HEK293 (cell line): ENCODE results near the gene EPB41L2.

ENCODE experiments used
- CTCF ChIA-PET: fragments of 350-600 bp; formaldehyde crosslinking; extraction: SDS; loops from one replicate; lab custom pipeline; 2021; ENCODE audit warnings: antibody characterized with exemption; lab: Yijun Ruan, JAX
- POLR2A ChIA-PET: fragments of 300-600 bp; formaldehyde crosslinking; extraction: SDS; loops from one replicate; lab custom pipeline; 2020; ENCODE audit warnings: antibody characterized with exemption, inconsistent platforms; lab: Yijun Ruan, JAX
- H3K27ac ChIP-seq: fragments of 200-500 bp; sonication (Bioruptor generic); 2 replicates; pipeline ENCODE4 v1.5.1; 2014; ENCODE audit warnings: low read depth, low read length, control low read depth, inconsistent platforms; ENCODE audit errors: extremely low read depth
- H3K36me3 ChIP-seq, 2 experiments: fragments of 200-500 bp in 1 of 2; sonication (Bioruptor generic) in 1 of 2; 1 replicate in 1 of 2; 2 replicates in 1 of 2; pipeline ENCODE4 v1.5.1; 2014 to 2017; ENCODE audit warnings: inconsistent platforms in 2 of 2, low read length in 2 of 2; ENCODE audit not compliant: control insufficient read depth in 2 of 2, insufficient read depth in 1 of 2
- H3K4me1 ChIP-seq: fragments of 200-500 bp; sonication (Bioruptor generic); 2 replicates; pipeline ENCODE4 v1.5.1; 2014; ENCODE audit warnings: mild to moderate bottlenecking, low read length, inconsistent platforms; ENCODE audit not compliant: control insufficient read depth, insufficient read depth
- H3K4me3 ChIP-seq: 2 replicates; pipeline ENCODE4 v1.5.1; 2011; ENCODE audit warnings: low read depth, mild to moderate bottlenecking, control low read depth, low read length, moderate library complexity
- H3K9me3 ChIP-seq: fragments of 200-500 bp; sonication (Bioruptor generic); 2 replicates; pipeline ENCODE4 v1.5.1; 2014; ENCODE audit warnings: low read depth, low read length, inconsistent platforms; ENCODE audit not compliant: control insufficient read depth, insufficient read depth
- BCL11B ChIP-seq: fragments of 450-650 bp; formaldehyde crosslinking; IDR thresholded peaks from 2 replicates; pipeline ENCODE4 v1.5.1; 2016; ENCODE audit warnings: low read depth, missing biosample characterization, missing genetic modification characterization
- GFI1B ChIP-seq: fragments of 450-650 bp; formaldehyde crosslinking; IDR thresholded peaks from 2 replicates; pipeline ENCODE4 v1.5.1; 2016; ENCODE audit warnings: missing biosample characterization, missing genetic modification characterization
- KLF7 ChIP-seq: fragments of 450-650 bp; formaldehyde crosslinking; IDR thresholded peaks from 2 replicates; pipeline ENCODE4 v1.5.1; 2016; ENCODE audit warnings: missing biosample characterization, missing genetic modification characterization, borderline replicate concordance
- ZBTB7A ChIP-seq: fragments of 450-650 bp; formaldehyde crosslinking; IDR thresholded peaks from 2 replicates; pipeline ENCODE4 v1.5.1; 2016; ENCODE audit warnings: low read depth, missing biosample characterization, missing genetic modification characterization
- ZNF112 ChIP-seq: fragments of 450-650 bp; formaldehyde crosslinking; IDR thresholded peaks from 2 replicates; pipeline ENCODE4 v1.5.0; 2017; ENCODE audit warnings: missing biosample characterization, missing genetic modification characterization
- ZNF174 ChIP-seq: fragments of 450-650 bp; formaldehyde crosslinking; IDR thresholded peaks from 2 replicates; pipeline ENCODE4 v1.5.0; 2017; ENCODE audit warnings: missing biosample characterization, mild to moderate bottlenecking, missing genetic modification characterization
- ZNF2 ChIP-seq: fragments of 450-650 bp; formaldehyde crosslinking; IDR thresholded peaks from 2 replicates; pipeline ENCODE4 v1.5.1; 2016; ENCODE audit warnings: missing biosample characterization, missing genetic modification characterization
- ZNF24 ChIP-seq: fragments of 450-650 bp; formaldehyde crosslinking; IDR thresholded peaks from 2 replicates; pipeline ENCODE4 v1.5.1; 2016; ENCODE audit warnings: missing biosample characterization, missing genetic modification characterization
- ZNF571 ChIP-seq: fragments of 450-650 bp; formaldehyde crosslinking; IDR thresholded peaks from 2 replicates; pipeline ENCODE4 v1.5.0; 2017; ENCODE audit warnings: missing biosample characterization, missing genetic modification characterization
- ZNF600 ChIP-seq: fragments of 450-650 bp; formaldehyde crosslinking; IDR thresholded peaks from 2 replicates; pipeline ENCODE4 v1.5.1; 2016; ENCODE audit warnings: missing biosample characterization, missing genetic modification characterization
- TF ChIP-seq, protein P1 (sequence below): fragments of 450-650 bp; formaldehyde crosslinking; IDR thresholded peaks from 2 replicates; pipeline ENCODE4 v1.5.1; 2016; ENCODE audit warnings: missing biosample characterization, missing genetic modification characterization
- TF ChIP-seq, protein P2 (sequence below): fragments of 450-650 bp; formaldehyde crosslinking; IDR thresholded peaks from 2 replicates; pipeline ENCODE4 v1.5.1; 2017; ENCODE audit warnings: missing biosample characterization, missing genetic modification characterization
- TF ChIP-seq, protein P3 (sequence below): fragments of 450-650 bp; formaldehyde crosslinking; IDR thresholded peaks from 2 replicates; pipeline ENCODE4 v1.5.1; 2016; ENCODE audit warnings: missing biosample characterization, missing genetic modification characterization
- TF ChIP-seq, protein P4 (sequence below): fragments of 450-650 bp; formaldehyde crosslinking; conservative IDR thresholded peaks from 2 replicates; pipeline ENCODE4 v1.5.1; 2016; ENCODE audit warnings: low read depth, missing biosample characterization, missing genetic modification characterization
- TF ChIP-seq, protein P5 (sequence below): fragments of 450-650 bp; formaldehyde crosslinking; IDR thresholded peaks from 2 replicates; pipeline ENCODE4 v1.5.1; 2016; ENCODE audit warnings: missing biosample characterization, missing genetic modification characterization, borderline replicate concordance
- TF ChIP-seq, protein P6 (sequence below): fragments of 450-650 bp; formaldehyde crosslinking; IDR thresholded peaks from 2 replicates; pipeline ENCODE4 v1.5.1; 2016; ENCODE audit warnings: missing biosample characterization, missing genetic modification characterization

The EPB41L2 gene

DNA sequence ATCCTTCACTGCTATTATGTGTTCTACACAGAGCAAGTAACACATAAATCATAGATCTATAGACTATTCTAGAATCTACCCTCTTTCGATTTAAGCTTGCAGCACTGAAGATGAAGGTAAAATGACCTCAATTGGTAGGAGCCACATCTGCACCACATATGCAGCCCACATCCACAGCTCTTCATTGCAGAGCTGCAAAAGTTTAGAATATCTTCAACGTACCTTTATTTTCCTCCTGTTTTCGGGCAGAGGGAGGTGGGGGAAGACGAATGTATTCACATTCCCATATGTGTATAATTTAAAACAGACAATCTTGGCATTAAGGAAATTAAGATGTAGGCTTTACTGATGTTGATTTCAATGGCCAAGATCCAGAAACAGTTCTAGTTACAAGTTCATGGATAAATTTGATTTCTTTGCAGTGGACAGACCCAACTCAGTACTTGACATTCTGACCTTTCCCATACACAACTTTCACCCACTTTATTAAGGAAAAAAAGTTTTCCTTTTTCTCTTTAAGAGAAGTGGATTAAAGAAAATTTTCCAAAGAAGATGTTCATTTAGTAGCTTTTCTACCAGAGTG is 14.0 kb downstream of the EPB41L2 start:
- TF ChIP-seq ZNF600 (tag by site-specific recombination) (no peak), GFI1B (no peak), ZNF112 (tag by site-specific recombination) (no peak), ZNF571 (no peak), ZNF2 (tag by site-specific recombination) (no peak), ZNF174 (tag by site-specific recombination) (no peak), BCL11B (no peak), ZNF24 (tag by site-specific recombination) (no peak), KLF7 (tag by site-specific recombination) (no peak), ZBTB7A (no peak)
- TF ChIP-seq, protein P1, sequence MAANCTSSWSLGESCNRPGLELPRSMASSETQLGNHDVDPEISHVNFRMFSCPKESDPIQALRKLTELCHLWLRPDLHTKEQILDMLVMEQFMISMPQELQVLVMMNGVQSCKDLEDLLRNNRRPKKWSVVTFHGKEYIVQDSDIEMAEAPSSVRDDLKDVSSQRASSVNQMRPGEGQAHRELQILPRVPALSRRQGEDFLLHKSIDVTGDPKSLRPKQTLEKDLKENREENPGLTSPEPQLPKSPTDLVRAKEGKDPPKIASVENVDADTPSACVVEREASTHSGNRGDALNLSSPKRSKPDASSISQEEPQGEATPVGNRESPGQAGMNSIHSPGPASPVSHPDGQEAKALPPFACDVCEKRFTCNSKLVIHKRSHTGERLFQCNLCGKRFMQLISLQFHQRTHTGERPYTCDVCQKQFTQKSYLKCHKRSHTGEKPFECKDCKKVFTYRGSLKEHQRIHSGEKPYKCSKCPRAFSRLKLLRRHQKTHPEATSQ (tag by site-specific recombination) = no peak
- TF ChIP-seq, protein P2, sequence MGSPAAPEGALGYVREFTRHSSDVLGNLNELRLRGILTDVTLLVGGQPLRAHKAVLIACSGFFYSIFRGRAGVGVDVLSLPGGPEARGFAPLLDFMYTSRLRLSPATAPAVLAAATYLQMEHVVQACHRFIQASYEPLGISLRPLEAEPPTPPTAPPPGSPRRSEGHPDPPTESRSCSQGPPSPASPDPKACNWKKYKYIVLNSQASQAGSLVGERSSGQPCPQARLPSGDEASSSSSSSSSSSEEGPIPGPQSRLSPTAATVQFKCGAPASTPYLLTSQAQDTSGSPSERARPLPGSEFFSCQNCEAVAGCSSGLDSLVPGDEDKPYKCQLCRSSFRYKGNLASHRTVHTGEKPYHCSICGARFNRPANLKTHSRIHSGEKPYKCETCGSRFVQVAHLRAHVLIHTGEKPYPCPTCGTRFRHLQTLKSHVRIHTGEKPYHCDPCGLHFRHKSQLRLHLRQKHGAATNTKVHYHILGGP (tag by site-specific recombination) = no peak
- TF ChIP-seq, protein P3, sequence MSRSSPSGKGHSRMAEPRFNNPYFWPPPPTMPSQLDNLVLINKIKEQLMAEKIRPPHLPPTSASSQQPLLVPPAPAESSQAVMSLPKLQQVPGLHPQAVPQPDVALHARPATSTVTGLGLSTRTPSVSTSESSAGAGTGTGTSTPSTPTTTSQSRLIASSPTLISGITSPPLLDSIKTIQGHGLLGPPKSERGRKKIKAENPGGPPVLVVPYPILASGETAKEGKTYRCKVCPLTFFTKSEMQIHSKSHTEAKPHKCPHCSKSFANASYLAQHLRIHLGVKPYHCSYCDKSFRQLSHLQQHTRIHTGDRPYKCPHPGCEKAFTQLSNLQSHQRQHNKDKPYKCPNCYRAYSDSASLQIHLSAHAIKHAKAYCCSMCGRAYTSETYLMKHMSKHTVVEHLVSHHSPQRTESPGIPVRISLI (tag by site-specific recombination) = no peak
- TF ChIP-seq, protein P4, sequence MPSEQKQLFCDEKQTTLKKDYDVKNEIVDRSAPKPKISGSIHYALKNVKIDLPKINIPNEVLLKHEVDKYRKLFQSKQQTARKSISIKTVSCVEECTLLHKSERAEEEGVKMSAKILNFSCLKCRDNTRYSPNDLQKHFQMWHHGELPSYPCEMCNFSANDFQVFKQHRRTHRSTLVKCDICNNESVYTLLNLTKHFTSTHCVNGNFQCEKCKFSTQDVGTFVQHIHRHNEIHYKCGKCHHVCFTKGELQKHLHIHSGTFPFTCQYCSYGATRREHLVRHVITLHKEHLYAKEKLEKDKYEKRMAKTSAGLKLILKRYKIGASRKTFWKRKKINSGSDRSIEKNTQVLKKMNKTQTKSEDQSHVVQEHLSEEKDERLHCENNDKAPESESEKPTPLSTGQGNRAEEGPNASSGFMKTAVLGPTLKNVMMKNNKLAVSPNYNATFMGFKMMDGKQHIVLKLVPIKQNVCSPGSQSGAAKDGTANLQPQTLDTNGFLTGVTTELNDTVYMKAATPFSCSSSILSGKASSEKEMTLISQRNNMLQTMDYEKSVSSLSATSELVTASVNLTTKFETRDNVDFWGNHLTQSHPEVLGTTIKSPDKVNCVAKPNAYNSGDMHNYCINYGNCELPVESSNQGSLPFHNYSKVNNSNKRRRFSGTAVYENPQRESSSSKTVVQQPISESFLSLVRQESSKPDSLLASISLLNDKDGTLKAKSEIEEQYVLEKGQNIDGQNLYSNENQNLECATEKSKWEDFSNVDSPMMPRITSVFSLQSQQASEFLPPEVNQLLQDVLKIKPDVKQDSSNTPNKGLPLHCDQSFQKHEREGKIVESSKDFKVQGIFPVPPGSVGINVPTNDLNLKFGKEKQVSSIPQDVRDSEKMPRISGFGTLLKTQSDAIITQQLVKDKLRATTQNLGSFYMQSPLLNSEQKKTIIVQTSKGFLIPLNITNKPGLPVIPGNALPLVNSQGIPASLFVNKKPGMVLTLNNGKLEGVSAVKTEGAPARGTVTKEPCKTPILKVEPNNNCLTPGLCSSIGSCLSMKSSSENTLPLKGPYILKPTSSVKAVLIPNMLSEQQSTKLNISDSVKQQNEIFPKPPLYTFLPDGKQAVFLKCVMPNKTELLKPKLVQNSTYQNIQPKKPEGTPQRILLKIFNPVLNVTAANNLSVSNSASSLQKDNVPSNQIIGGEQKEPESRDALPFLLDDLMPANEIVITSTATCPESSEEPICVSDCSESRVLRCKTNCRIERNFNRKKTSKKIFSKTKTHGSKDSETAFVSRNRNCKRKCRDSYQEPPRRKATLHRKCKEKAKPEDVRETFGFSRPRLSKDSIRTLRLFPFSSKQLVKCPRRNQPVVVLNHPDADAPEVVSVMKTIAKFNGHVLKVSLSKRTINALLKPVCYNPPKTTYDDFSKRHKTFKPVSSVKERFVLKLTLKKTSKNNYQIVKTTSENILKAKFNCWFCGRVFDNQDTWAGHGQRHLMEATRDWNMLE (tag by site-specific recombination) = no peak
- TF ChIP-seq, protein P5, sequence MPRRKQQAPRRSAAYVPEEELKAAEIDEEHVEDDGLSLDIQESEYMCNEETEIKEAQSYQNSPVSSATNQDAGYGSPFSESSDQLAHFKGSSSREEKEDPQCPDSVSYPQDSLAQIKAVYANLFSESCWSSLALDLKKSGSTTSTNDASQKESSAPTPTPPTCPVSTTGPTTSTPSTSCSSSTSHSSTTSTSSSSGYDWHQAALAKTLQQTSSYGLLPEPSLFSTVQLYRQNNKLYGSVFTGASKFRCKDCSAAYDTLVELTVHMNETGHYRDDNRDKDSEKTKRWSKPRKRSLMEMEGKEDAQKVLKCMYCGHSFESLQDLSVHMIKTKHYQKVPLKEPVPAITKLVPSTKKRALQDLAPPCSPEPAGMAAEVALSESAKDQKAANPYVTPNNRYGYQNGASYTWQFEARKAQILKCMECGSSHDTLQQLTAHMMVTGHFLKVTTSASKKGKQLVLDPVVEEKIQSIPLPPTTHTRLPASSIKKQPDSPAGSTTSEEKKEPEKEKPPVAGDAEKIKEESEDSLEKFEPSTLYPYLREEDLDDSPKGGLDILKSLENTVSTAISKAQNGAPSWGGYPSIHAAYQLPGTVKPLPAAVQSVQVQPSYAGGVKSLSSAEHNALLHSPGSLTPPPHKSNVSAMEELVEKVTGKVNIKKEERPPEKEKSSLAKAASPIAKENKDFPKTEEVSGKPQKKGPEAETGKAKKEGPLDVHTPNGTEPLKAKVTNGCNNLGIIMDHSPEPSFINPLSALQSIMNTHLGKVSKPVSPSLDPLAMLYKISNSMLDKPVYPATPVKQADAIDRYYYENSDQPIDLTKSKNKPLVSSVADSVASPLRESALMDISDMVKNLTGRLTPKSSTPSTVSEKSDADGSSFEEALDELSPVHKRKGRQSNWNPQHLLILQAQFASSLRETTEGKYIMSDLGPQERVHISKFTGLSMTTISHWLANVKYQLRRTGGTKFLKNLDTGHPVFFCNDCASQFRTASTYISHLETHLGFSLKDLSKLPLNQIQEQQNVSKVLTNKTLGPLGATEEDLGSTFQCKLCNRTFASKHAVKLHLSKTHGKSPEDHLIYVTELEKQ (tag by site-specific recombination) = no peak
- TF ChIP-seq, protein P6, sequence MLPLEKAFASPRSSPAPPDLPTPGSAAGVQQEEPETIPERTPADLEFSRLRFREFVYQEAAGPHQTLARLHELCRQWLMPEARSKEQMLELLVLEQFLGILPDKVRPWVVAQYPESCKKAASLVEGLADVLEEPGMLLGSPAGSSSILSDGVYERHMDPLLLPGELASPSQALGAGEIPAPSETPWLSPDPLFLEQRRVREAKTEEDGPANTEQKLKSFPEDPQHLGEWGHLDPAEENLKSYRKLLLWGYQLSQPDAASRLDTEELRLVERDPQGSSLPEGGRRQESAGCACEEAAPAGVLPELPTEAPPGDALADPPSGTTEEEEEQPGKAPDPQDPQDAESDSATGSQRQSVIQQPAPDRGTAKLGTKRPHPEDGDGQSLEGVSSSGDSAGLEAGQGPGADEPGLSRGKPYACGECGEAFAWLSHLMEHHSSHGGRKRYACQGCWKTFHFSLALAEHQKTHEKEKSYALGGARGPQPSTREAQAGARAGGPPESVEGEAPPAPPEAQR = no peak
- peaks cover 0 to 7% of the 10 kb centered on the region in 2 experiments; a peak in 2 of 3 replicates for H3K36me3 ChIP-seq
- peaks cover 8% of the 10 kb centered on the region for H3K4me1 ChIP-seq
- ChIA-PET CTCF (interaction anchor here (0.5 to 1.5 kb wide), 3 partner anchors 18 to 96 kb away, joined by 4 read pairs; no protein-coding TSS in a partner anchor), POLR2A (interaction anchor here (0.7 kb wide), 1 partner anchor 14 kb away, joined by 3 read pairs; the partner anchor contains the start of gene EPB41L2)
- H3K9me3 ChIP-seq = no peaks in the 10 kb centered on the region
- H3K4me3 ChIP-seq = no peak overlapping the region
- H3K27ac ChIP-seq = no peak overlapping the region
